Measurements from ENCODE around the gene CHRNE. TPM values are rescaled to one million over a fixed set of nuclear protein-coding genes. Genes with fewer than 3 reads are reported as not detected.
"Not testable (repeated sequence)": the region's sequence is repeated elsewhere in the genome, so short reads cannot be mapped to it uniquely, and the experiment has no call there.

Gene CHRNE
- total RNA-seq, 1 experiment from 2014 or later: not detected

DNA sequence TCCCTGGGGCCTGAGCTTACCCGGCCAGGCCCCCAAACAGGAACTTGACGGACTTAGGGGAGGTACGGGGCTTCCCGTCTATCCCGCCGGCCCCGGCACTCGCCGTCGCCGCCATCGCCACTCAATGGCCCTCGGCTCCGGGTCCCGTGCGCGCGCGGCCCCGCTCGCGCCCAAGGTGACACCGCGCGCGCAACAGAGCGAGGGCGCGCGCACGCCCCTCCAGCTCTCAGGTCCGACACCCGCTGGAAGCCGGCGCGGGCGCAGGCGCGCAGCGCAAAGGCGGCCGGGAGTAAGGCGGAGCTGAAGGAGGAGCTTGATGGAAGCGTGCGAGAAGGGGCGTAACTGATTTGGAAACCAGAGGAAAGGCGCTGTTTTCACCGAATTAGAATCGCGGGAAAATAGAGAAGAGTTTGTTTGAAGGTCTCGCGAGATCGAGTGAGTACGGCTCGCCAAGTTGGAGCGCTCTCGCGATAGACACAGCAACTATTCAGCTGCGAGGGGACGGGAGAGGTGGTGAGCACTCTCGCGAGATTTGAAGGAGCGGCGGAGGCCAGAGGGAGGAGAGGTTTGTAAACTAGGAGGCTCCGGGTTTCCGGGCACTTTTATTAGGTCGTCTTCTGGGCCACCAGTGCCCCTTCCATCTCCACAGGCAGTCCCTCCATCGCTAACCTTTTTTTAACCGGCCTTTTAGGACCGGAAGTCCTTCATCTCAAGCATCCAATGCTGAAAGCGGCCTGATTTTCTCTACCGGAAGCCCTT lies 37.1 kb upstream of the CHRNE start, which contains the start of the genes RNF167 and SLC25A11:
TSS of gene RNF167 (plus strand) at position 473 of the 759 bp plus-strand sequence. CDS start 642 bp downstream, outside the sequence.
TSS of gene SLC25A11 (minus strand) at position 251 of the 759 bp plus-strand sequence. CDS start at position 115, 136 bp downstream.
- peak; percentile 99 for DNase-seq (ENCODE audit: low read depth)

DNA sequence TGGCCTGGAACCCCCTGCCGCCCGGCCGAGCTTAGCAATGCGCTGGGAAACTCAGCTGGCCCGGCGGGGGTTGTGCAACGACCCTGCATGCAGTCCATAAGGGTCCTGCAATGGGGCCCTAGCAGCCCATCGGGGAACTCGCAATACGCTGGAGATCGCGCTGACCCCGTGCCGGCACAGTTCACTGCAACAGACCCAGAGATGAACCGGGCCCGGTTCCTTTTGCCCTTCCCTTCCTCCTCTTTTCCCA lies 36.6 kb upstream of the CHRNE start:
- DNase-seq (ENCODE audit: low read depth): no peak

- no peak for DNase-seq (ENCODE audit: low read depth)
These were observed 36.0 kb upstream of the CHRNE start for GRCh38 chr17:4938688-4939545.

GRCh38 chr17:4938069-4938491 lies 35.2 kb upstream of the CHRNE start:
- DNase-seq (ENCODE audit: low read depth): no peak

DNA sequence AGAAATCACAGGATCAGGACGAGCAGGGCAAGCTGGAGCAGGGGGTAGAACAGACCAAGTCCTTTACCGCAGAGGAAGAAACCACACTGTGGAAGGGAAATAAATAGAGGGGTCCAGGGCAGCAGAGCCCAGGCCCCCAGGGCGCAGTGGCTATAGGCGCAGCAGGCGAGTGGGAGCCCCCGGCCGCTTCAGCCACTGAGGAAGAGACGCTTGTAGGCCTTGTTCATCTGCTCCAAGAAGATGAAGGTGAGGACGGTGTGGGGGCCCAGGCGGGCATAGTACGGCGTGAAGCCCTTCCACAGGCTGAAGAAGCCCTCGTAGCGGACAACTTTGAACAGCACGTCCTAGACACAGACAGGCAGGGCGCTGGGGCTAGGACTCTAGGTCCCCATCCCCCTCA lies 34.7 kb upstream of the CHRNE start:
- DNase-seq (ENCODE audit: low read depth): no peak

DNA sequence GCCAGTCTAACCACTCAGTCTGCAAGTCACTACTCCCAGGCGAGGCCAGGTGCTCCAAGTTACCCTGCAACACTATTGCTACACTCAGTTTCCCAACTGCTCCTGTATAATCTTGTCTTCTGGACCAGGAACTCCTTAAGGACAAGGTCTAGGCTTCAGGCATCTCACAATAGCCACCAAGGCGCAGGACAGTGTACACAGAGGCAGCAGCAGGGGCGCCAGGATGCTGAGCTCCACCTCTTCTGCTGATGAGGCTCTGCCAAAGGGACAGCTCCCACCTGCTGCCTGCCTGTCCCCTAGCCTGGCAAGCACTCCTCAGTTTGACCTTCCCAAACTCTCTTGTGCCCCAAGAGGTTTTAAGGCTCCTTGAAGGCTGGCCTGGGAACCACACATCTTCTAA lies 33.5 kb upstream of the CHRNE start:
- DNase-seq (ENCODE audit: low read depth): no peak

DNA sequence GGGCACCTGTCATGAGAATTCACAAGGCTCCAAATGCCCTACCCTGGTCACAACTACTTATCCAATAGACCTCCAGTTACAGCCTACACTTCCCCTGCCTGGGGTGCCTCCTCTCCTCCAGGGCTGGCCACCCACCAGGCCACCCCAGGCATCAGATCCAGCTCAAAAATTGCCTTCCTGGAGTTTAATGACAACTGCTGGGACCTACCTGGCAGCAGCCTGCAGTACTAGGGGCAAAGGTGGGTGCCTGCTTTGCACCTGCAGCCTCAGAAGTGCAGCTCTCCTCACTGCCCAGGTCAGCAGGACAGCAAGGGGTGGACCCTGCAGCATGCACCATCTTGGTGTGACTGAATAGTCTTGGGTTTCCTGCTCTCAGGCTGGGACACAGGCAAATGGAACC lies 32.8 kb upstream of the CHRNE start:
- no peak for DNase-seq (ENCODE audit: low read depth)

DNA sequence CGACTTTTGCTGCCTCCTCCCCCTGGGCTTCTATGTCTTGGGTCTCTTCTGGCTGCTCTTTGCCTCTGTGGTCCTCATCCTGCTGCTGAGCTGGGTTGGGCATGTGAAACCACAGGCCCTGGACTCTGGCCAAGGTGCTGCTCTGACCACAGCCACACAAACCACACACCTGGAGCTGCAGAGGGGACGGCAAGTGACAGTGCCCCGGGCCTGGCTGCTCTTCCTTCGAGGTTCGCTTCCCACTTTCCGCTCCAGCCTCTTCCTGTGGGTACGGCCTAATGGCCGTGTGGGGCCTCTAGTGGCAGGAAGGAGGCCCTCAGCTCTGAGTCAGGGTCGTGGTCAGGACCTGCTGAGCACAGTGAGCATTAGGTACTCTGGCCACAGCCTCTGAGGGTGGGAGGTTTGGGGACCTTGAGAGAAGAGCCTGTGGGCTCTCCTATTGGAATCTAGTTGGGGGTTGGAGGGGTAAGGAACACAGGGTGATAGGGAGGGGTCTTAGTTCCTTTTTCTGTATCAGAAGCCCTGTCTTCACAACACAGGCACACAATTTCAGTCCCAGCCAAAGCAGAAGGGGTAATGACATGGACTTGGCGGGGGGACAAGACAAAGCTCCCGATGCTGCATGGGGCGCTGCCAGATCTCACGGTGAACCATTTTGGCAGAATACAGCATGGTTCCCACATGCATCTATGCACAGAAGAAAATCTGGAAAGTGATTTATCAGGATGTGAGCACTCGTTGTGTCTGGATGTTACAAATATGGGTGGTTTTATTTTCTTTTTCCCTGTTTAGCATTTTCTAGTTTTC lies 31.5 kb upstream of the CHRNE start:
- DNase-seq (ENCODE audit: low read depth): peak; percentile 82

DNA sequence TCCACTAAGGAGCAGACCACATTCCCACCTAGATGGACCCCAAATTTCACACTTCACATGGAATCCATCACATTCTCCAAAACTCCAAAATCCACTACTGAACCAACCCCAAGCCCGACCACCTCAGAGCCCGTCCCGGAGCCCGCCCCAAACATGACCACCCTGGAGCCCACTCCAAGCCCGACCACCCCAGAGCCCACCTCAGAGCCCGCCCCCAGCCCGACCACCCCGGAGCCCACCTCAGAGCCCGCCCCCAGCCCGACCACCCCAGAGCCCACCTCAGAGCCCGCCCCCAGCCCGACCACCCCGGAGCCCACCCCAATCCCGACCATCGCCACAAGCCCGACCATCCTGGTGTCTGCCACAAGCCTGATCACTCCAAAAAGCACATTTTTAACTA lies 30.7 kb upstream of the CHRNE start:
- no peak for DNase-seq (ENCODE audit: low read depth)

- DNase-seq (ENCODE audit: low read depth): no peak
These were observed 29.9 kb upstream of the CHRNE start for GRCh38 chr17:4932756-4933155.

DNA sequence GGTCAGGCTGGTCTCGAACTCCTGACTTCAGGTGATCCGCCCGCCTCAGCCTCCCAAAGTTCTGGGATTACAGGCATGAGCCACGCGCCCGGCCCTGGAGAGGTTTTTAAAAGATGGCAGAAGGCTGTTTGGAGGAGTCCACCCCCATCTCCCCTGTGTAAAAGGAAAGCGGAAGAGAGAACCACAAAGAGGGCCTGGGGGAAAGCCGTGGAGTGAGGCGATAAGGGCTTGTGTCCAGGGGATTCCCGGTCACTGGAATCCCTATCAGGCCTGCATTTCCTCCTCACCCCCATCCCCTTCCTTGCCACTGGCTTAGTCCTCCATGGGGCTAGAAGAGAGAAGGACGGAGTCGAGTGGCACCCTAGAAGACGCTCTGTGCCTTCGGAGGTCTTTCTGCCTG lies 29.1 kb upstream of the CHRNE start, which contains the start of gene GP1BA:
TSS of gene GP1BA (plus strand) at position 315 of the 400 bp plus-strand sequence. CDS start 328 bp downstream, outside the sequence.
- no peak for DNase-seq (ENCODE audit: low read depth)

- DNase-seq (ENCODE audit: low read depth): no peak
These were observed 26.0 kb upstream of the CHRNE start for GRCh38 chr17:4928881-4929280.

DNA sequence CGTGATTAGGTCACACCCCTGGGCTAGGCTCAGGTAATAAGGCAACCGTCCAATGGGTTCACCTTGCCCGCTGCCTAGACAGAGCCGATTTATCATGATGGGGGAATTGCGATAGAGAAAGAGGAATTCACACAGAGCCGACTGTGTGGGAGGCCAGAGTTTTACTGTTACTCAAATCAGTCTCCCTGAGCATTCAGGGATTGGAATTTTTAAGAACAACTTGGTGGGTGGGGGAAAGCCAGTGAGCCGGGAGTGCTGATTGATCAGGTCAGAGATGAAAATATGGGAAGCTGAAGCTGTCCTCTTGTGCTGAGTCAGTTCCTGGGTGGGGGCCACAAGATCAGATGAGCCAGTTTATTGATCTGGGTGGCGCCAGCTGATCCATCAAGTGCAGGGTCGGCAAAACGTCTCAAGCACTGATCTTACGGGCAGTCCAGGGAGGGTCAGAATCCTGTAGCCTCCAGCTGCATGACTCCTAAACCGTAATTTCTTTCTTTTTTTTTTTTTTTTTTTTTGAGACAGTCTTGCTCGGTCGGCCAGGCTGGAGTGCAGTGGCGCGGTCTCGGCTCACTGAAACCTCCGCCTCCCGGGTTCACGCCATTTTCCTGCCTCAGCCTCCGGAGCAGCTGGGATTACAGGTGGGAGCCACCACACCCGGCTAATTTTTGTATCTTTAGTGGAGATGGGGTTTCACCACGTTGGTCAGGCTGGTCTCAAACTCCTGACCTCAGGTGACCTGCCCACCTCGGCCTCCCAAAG lies 23.9 kb upstream of the CHRNE start:
- DNase-seq (ENCODE audit: low read depth): not testable (repeated sequence)

GRCh38 chr17:4921320-4921719 lies 18.4 kb upstream of the CHRNE start:
- no peak for DNase-seq (ENCODE audit: low read depth)

DNA sequence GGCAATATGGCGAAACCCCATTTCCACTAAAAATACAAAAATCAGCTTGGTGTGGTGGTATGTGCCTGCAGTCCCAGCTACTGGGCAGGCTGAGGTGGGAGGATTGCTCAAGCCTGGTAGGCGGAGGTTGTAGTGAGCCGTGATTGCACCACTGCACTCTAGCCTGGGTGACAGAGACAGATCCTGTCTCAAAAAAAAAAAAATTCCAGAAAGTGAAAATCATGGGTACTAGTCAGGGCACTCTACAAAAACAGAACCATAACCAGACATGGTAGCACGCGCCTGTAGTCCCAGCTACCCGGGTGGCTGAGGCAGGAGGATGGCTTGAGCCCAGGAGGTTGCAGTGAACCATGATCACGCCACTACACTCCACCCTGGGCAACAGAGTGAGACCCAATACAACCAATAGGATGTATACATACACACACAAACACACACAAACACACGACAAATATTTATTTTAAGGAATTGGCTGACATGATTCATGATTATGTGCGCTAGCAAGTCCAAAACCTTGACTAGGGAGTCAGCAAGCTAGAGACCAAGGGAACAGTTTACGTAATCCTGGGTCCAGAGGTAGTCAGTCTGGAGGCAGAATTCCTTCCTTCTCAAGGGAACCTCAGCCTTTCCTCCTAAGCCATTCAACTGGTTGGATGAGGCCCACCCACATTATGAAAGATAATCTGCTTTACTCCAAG lies 17.6 kb upstream of the CHRNE start:
- DNase-seq (ENCODE audit: low read depth): no peak

DNA sequence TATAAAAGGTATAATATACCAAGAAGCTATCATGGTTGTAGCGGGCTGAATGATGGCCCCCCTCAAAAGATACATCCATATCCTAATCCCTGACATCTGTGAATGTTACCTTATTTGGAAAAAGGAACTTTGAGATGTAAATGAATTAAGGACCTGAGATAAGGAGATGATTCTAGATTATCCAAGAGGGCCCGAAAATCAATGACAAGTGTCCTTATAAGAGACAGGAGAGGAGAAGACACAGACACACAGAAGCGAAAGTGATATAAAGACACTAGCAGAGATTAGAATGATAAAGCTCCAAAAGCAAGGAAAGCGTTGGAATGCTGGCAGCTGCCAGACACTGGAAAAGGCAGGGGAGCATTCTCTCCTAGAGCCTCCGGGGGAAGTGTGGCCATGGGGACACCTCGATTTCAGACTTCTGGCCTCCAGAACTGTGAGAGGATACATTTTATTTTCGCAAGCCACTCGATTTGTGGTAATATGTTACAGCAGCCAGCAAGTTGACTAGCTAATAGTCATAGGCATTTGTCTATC lies 16.7 kb upstream of the CHRNE start:
- no peak for DNase-seq (ENCODE audit: low read depth)

DNA sequence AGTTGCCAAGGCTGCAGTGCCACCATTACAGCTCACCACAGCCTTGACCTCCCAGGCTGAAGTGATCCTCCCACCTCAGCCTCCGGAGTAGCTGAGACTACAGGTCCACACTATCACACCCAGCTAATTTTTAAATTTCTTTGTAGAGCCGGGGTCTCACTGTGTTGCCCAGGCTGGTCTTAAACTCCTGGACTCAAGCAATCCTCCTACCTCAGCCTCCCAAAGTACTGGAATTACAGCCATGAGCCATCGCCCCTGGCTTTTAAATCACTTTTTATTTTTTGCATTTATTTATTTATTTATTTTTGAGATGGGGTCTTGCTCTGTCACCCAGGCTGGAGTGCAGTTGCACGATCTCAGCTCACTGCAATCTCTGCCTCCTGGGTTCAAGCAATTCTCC lies 11.7 kb upstream of the CHRNE start:
- not testable (repeated sequence) for DNase-seq (ENCODE audit: low read depth)

DNA sequence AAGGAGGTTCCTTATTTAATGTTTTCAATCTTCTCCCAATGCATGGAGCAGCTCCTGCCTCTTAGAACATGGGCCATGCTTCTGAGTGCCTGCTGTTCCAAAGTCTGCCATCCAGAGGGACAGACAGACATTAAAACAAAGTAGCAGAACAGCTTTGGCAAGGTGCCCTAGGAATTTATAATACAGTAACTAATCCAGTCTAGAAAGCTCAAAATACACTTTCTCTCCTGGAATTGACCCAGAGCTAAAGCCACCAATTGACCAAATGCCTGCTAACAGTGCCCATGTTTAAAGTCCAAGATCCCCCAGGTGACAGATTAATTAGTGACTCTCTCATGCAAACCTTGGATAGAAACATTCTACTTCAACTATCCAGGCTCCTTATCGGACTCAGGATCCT lies 11.1 kb upstream of the CHRNE start:
- DNase-seq (ENCODE audit: low read depth): no peak

- DNase-seq (ENCODE audit: low read depth): peak; percentile 89
These were observed 6.0 kb upstream of the CHRNE start for GRCh38 chr17:4908711-4909496.

All from HT1080 (cell line).